GM23338 (cell line): ENCODE data around the gene ARHGAP9.

ENCODE experiments used
- CTCF ChIP-seq, 2 experiments: fragments of 200-600 bp in 1 of 2; sonication (generic) in 1 of 2; conservative IDR thresholded peaks; 2 replicates each; pipeline versions ENCODE4 v1.5.1 to v1.6.1; 2016 to 2017; ENCODE audit warnings: antibody characterized with exemption in 2 of 2, low read depth in 2 of 2, mild to moderate bottlenecking in 2 of 2, moderate library complexity in 1 of 2
- EZH2 ChIP-seq: fragments of 200-600 bp; sonication (generic); IDR thresholded peaks from one replicate; pipeline ENCODE4 v1.8.0; 2017; ENCODE audit warnings: antibody characterized with exemption, mild to moderate bottlenecking, low read depth; ENCODE audit not compliant: unreplicated experiment
- POLR2AphosphoS5 ChIP-seq: IDR thresholded peaks from 2 replicates; pipeline ENCODE4 v1.6.1; 2016; ENCODE audit warnings: antibody characterized with exemption, low read depth

GRCh38 chr12:57488402-57489156 lies 8.9 kb upstream of the ARHGAP9 start:
- TF ChIP-seq CTCF (conservative IDR thresholded peaks at IDR 0.05; ENCODE audit: low read depth in 2 of 2) (no peak), POLR2AphosphoS5 (no peak), EZH2 (no peak)
